ENCODE measurements around the gene SHOC2. TPM values are rescaled to one million over a fixed set of nuclear protein-coding genes. Genes with fewer than 3 reads are reported as not detected.

Gene SHOC2
- total and polyA plus RNA-seq, 2 of the 13 experiments (the other 11 are each of a cell fraction or from before 2014, with no cell fraction given): 8.6 to 25.5 TPM

GRCh38 chr10:110872145-110872983 lies 47.0 kb upstream of the SHOC2 start (continued):
- no peak for TF ChIP-seq STAT6 (CRISPR knock-in tag; IDR thresholded peaks at IDR 0.05; ENCODE audit: borderline replicate concordance)
- no peak for TF ChIP-seq MIXL1 (CRISPR knock-in tag; IDR thresholded peaks at IDR 0.05)
- no peak for TF ChIP-seq DRAP1 (CRISPR knock-in tag; IDR thresholded peaks at IDR 0.05)
- peak; percentile 93 for TF ChIP-seq MAX (IDR thresholded peaks at IDR 0.05)
- no peak for TF ChIP-seq ZNF780A (CRISPR knock-in tag; IDR thresholded peaks at IDR 0.05)
- TF ChIP-seq HNF1B (CRISPR knock-in tag; IDR thresholded peaks at IDR 0.05): no peak; the same call in 1 of the 2 replicates
- no peak for TF ChIP-seq ZNF251 (CRISPR knock-in tag; IDR thresholded peaks at IDR 0.05)
- TF ChIP-seq MEIS1 (CRISPR knock-in tag; IDR thresholded peaks at IDR 0.05; ENCODE audit: borderline replicate concordance): no peak; the same call in 1 of the 2 replicates
- TF ChIP-seq CREB3 (CRISPR knock-in tag; IDR thresholded peaks at IDR 0.05): no peak
- TF ChIP-seq HMGXB3 (CRISPR knock-in tag; IDR thresholded peaks at IDR 0.05; ENCODE audit: borderline replicate concordance): no peak
- peak; percentile 26; the same call in 1 of the 2 replicates for TF ChIP-seq SMAD1 (CRISPR knock-in tag; IDR thresholded peaks at IDR 0.05; ENCODE audit: borderline replicate concordance, low read depth)
- no peak for TF ChIP-seq HOXA9 (CRISPR knock-in tag; IDR thresholded peaks at IDR 0.05; ENCODE audit: borderline replicate concordance)
- TF ChIP-seq PBX2 (CRISPR knock-in tag; IDR thresholded peaks at IDR 0.05): no peak
- TF ChIP-seq PBX3 (CRISPR knock-in tag; IDR thresholded peaks at IDR 0.05; ENCODE audit: borderline replicate concordance): no peak
